HepG2 (cell line): Measurements from ENCODE around the gene FGFR3. TPM values are rescaled to one million over a fixed set of nuclear protein-coding genes. Genes with fewer than 3 reads are reported as not detected.

Source experiments
- GTF2F1 ChIP-seq: fragments of 150-350 bp; IDR thresholded peaks from 2 replicates; pipeline ENCODE4 v1.6.1; 2014; ENCODE audit warnings: low read length
- HHEX ChIP-seq: IDR thresholded peaks from 2 replicates; pipeline ENCODE4 v1.6.1; 2016; ENCODE audit warnings: control low read depth
- NFYB ChIP-seq: sonication (generic); formaldehyde crosslinking; IDR thresholded peaks from 2 replicates; pipeline ENCODE4 v1.4.0; 2020; ENCODE audit warnings: missing genetic modification reagents
- SMAD1 ChIP-seq: sonication (generic); formaldehyde crosslinking; IDR thresholded peaks from 2 replicates; pipeline ENCODE4 v1.4.0; 2020; ENCODE audit warnings: missing genetic modification reagents, low read depth, mild to moderate bottlenecking, borderline replicate concordance
- THAP11 ChIP-seq: IDR thresholded peaks from 2 replicates; pipeline ENCODE4 v1.6.1; 2016; ENCODE audit warnings: missing biosample characterization, missing genetic modification reagents
- ZBTB38 ChIP-seq: sonication (generic); formaldehyde crosslinking; IDR thresholded peaks from 2 replicates; pipeline ENCODE4 v1.5.1; 2020; ENCODE audit warnings: mild to moderate bottlenecking, missing genetic modification reagents
- ZNF17 ChIP-seq: sonication (generic); formaldehyde crosslinking; IDR thresholded peaks from 2 replicates; pipeline ENCODE4 v1.5.0; 2020; ENCODE audit warnings: mild to moderate bottlenecking, missing genetic modification reagents
- ZNF446 ChIP-seq: sonication (generic); formaldehyde crosslinking; IDR thresholded peaks from 2 replicates; pipeline ENCODE4 v1.5.0; 2020; ENCODE audit warnings: mild to moderate bottlenecking, missing genetic modification reagents
- ZNF510 ChIP-seq: sonication (generic); formaldehyde crosslinking; IDR thresholded peaks from 2 replicates; pipeline ENCODE4 v1.4.0; 2020; ENCODE audit warnings: low read depth, mild to moderate bottlenecking, missing genetic modification reagents
- ZNF569 ChIP-seq: sonication (generic); formaldehyde crosslinking; IDR thresholded peaks from 2 replicates; pipeline ENCODE4 v1.5.0; 2020; ENCODE audit warnings: mild to moderate bottlenecking, missing genetic modification reagents, moderate library complexity, borderline replicate concordance
- ZNF782 ChIP-seq: sonication (generic); formaldehyde crosslinking; IDR thresholded peaks from 2 replicates; pipeline ENCODE4 v1.4.0; 2020; ENCODE audit warnings: missing genetic modification reagents, mild to moderate bottlenecking, borderline replicate concordance
- polyA plus RNA-seq, 8 experiments: library from polyadenylated mRNA; depleted of rRNA in 3 of 8; stranded (reverse) in 7 of 8; unstranded in 1 of 8; fragments of >200 nt; fragmentation: Illumina TruSeq in 4 of 8; extraction: Trizol in 4 of 8; gene quantifications; 2 replicates each; pipeline versions ENCODE4 v1.2.1 to v1.2.3, GENCODE V29; 2011 to 2016; ENCODE audit warnings: low read depth in 4 of 8, missing spikeins in 1 of 8, mixed read lengths in 1 of 8; ENCODE audit not compliant: insufficient read depth in 1 of 8
- total RNA-seq, 5 experiments: library from RNA; depleted of rRNA; stranded (reverse); fragments of >200 nt; fragmentation: Illumina TruSeq; extraction: Trizol; gene quantifications; 2 replicates each; pipeline ENCODE4 v1.2.3, GENCODE V29; 2016; ENCODE audit warnings: low read depth in 1 of 5
- TF ChIP-seq, protein P1 (sequence below): sonication (generic); formaldehyde crosslinking; IDR thresholded peaks from 2 replicates; pipeline ENCODE4 v1.8.0; 2022; ENCODE audit warnings: mild to moderate bottlenecking, missing genetic modification reagents, borderline replicate concordance
- TF ChIP-seq, protein P2 (sequence below): sonication (generic); formaldehyde crosslinking; IDR thresholded peaks from 2 replicates; pipeline ENCODE4 v1.5.0; 2020; ENCODE audit warnings: missing genetic modification reagents, mild to moderate bottlenecking, borderline replicate concordance
- TF ChIP-seq, protein P3 (sequence below): sonication (generic); formaldehyde crosslinking; IDR thresholded peaks from 2 replicates; pipeline ENCODE4 v1.5.0; 2020; ENCODE audit warnings: missing genetic modification reagents
- TF ChIP-seq, protein P4 (sequence below): sonication (generic); formaldehyde crosslinking; IDR thresholded peaks from 2 replicates; pipeline ENCODE4 v1.5.0; 2020; ENCODE audit warnings: missing genetic modification reagents
- TF ChIP-seq, protein P5 (sequence below): sonication (generic); formaldehyde crosslinking; IDR thresholded peaks from one replicate; pipeline ENCODE4 v1.5.1; 2020; ENCODE audit warnings: mild to moderate bottlenecking, missing genetic modification reagents; ENCODE audit errors: not compliant biosample characterization

Gene FGFR3
- total and polyA plus RNA-seq, 2 of the 13 experiments (the other 11 are each of a cell fraction or from before 2014, with no cell fraction given): 103 to 109 TPM

DNA sequence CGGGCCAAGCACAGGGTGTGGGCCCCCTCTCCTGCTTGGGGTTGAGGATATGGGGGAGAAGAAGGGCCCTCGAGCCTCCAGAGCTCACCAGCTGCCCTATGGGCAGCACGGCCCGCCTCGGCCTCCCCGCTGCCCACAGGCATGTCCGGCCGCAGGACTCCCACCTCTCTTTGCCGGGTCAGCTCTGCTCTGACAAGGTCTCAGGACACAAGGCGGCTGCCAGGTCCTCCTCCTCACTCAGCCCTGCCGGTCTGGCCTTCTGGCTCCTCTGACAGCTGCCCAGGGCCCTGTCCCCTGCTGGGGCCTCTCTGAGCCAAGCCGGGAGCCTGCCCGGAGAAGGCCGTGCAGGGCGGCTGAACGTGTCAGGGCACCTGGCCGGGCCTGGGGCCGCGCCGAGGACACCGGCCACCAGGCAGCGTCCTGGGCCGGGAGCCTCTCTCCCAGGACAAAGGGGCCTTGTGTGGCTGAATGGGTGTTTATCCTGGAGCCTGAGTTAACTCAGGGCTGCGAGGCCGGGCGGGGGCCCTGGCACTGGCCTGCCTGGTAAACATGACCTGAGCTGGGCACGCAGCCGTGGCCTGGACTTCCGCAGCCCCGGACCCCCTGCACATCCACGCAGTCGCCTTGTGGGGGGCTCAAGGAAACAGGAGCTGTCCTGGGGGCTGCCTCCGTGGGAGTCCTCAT is 46.0 kb upstream of the FGFR3 start (continued):
- no peak for TF ChIP-seq ZNF569 (CRISPR knock-in tag)
- TF ChIP-seq HHEX (CRISPR knock-in tag): no peak
- TF ChIP-seq ZNF17 (CRISPR knock-in tag): no peak
- peak; percentile 60; the same call in 1 of the 2 replicates for TF ChIP-seq ZNF782 (CRISPR knock-in tag)
- TF ChIP-seq, protein P1, sequence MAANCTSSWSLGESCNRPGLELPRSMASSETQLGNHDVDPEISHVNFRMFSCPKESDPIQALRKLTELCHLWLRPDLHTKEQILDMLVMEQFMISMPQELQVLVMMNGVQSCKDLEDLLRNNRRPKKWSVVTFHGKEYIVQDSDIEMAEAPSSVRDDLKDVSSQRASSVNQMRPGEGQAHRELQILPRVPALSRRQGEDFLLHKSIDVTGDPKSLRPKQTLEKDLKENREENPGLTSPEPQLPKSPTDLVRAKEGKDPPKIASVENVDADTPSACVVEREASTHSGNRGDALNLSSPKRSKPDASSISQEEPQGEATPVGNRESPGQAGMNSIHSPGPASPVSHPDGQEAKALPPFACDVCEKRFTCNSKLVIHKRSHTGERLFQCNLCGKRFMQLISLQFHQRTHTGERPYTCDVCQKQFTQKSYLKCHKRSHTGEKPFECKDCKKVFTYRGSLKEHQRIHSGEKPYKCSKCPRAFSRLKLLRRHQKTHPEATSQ: no peak
- TF ChIP-seq ZBTB38 (CRISPR knock-in tag): peak; percentile 15; the same call in 1 of the 2 replicates
- TF ChIP-seq, protein P2, sequence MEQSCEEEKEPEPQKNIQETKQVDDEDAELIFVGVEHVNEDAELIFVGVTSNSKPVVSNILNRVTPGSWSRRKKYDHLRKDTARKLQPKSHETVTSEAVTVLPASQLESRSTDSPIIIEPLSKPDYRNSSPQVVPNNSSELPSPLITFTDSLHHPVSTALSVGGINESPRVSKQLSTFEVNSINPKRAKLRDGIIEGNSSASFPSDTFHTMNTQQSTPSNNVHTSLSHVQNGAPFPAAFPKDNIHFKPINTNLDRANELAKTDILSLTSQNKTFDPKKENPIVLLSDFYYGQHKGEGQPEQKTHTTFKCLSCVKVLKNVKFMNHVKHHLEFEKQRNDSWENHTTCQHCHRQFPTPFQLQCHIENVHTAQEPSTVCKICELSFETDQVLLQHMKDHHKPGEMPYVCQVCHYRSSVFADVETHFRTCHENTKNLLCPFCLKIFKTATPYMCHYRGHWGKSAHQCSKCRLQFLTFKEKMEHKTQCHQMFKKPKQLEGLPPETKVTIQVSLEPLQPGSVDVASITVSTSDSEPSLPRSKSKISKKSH: no peak
- TF ChIP-seq GTF2F1: no peak
- TF ChIP-seq THAP11 (CRISPR knock-in tag): peak; percentile 32; the same call in 1 of the 2 replicates
- TF ChIP-seq NFYB (CRISPR knock-in tag): no peak
- TF ChIP-seq, protein P3, sequence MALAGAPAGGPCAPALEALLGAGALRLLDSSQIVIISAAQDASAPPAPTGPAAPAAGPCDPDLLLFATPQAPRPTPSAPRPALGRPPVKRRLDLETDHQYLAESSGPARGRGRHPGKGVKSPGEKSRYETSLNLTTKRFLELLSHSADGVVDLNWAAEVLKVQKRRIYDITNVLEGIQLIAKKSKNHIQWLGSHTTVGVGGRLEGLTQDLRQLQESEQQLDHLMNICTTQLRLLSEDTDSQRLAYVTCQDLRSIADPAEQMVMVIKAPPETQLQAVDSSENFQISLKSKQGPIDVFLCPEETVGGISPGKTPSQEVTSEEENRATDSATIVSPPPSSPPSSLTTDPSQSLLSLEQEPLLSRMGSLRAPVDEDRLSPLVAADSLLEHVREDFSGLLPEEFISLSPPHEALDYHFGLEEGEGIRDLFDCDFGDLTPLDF: no peak
- no peak; the same call in 1 of the 2 replicates for TF ChIP-seq ZNF446 (CRISPR knock-in tag)
- TF ChIP-seq, protein P4, sequence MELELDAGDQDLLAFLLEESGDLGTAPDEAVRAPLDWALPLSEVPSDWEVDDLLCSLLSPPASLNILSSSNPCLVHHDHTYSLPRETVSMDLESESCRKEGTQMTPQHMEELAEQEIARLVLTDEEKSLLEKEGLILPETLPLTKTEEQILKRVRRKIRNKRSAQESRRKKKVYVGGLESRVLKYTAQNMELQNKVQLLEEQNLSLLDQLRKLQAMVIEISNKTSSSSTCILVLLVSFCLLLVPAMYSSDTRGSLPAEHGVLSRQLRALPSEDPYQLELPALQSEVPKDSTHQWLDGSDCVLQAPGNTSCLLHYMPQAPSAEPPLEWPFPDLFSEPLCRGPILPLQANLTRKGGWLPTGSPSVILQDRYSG (CRISPR knock-in tag): no peak
- no peak for TF ChIP-seq ZNF510 (CRISPR knock-in tag)
- TF ChIP-seq, protein P5, sequence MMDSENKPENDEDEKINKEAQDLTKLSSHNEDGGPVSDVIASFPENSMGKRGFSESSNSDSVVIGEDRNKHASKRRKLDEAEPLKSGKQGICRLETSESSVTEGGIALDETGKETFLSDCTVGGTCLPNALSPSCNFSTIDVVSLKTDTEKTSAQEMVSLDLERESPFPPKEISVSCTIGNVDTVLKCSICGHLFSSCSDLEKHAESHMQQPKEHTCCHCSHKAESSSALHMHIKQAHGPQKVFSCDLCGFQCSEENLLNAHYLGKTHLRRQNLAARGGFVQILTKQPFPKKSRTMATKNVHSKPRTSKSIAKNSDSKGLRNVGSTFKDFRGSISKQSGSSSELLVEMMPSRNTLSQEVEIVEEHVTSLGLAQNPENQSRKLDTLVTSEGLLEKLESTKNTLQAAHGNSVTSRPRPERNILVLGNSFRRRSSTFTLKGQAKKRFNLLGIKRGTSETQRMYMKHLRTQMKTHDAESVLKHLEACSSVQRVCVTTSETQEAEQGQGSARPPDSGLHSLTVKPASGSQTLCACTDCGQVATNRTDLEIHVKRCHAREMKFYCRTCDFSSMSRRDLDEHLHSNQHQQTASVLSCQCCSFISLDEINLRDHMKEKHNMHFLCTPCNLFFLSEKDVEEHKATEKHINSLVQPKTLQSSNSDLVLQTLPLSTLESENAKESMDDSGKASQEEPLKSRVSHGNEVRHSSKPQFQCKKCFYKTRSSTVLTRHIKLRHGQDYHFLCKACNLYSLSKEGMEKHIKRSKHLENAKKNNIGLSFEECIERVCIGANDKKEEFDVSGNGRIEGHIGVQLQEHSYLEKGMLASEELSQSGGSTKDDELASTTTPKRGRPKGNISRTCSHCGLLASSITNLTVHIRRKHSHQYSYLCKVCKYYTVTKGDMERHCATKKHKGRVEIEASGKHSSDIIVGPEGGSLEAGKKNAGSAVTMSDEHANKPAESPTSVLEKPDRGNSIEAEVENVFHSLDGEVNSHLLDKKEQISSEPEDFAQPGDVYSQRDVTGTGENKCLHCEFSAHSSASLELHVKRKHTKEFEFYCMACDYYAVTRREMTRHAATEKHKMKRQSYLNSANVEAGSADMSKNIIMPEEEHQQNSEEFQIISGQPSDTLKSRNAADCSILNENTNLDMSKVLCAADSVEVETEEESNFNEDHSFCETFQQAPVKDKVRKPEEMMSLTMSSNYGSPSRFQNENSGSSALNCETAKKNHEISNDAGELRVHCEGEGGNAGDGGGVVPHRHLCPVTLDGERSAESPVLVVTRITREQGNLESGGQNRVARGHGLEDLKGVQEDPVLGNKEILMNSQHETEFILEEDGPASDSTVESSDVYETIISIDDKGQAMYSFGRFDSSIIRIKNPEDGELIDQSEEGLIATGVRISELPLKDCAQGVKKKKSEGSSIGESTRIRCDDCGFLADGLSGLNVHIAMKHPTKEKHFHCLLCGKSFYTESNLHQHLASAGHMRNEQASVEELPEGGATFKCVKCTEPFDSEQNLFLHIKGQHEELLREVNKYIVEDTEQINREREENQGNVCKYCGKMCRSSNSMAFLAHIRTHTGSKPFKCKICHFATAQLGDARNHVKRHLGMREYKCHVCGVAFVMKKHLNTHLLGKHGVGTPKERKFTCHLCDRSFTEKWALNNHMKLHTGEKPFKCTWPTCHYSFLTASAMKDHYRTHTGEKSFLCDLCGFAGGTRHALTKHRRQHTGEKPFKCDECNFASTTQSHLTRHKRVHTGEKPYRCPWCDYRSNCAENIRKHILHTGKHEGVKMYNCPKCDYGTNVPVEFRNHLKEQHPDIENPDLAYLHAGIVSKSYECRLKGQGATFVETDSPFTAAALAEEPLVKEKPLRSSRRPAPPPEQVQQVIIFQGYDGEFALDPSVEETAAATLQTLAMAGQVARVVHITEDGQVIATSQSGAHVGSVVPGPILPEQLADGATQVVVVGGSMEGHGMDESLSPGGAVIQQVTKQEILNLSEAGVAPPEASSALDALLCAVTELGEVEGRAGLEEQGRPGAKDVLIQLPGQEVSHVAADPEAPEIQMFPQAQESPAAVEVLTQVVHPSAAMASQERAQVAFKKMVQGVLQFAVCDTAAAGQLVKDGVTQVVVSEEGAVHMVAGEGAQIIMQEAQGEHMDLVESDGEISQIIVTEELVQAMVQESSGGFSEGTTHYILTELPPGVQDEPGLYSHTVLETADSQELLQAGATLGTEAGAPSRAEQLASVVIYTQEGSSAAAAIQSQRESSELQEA: no peak
- no peak for TF ChIP-seq SMAD1 (CRISPR knock-in tag)
